IPS DF 4.7 (cell line): Measurements from ENCODE around the gene SDF2L1.
"Not testable (repeated sequence)": the region's sequence is repeated elsewhere in the genome, so short reads cannot be mapped to it uniquely, and the experiment has no call there.

Experiments
- DNase-seq: peaks from one replicate; pipeline ENCODE4 v3.0.0-alpha.2; 2013; ENCODE audit warnings: low spot score; ENCODE audit errors: extremely low read depth

SDF2L1 gene

DNA sequence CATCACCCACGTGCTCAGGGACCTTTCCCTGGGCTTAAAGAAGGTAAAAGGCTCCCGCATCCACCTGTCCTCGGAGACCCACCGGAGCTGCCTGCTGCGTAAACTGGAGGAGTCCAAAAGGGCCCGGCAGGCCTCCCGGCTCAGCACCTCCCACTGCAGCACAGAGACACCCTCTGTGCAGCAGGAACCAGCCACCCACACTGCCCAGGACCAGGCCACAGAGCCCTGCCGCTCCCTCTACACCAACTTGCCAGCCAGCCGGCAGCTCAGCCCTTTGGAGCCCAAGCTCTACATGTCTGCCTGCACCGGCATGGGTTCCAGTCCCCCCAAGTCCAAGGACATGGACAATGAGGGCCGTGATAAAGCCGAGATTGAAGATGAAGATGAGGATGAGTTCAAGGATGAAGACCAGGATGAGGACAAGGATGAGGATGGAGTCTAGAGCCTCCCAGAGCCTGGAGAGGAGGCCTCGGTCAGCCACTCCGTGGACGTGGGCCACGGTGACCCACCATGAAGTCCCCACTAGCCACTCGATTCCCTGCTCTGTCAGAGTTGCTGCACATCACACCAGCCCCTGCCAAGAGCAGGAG lies 5.4 kb upstream of the SDF2L1 start:
- DNase-seq, result no peak

DNA sequence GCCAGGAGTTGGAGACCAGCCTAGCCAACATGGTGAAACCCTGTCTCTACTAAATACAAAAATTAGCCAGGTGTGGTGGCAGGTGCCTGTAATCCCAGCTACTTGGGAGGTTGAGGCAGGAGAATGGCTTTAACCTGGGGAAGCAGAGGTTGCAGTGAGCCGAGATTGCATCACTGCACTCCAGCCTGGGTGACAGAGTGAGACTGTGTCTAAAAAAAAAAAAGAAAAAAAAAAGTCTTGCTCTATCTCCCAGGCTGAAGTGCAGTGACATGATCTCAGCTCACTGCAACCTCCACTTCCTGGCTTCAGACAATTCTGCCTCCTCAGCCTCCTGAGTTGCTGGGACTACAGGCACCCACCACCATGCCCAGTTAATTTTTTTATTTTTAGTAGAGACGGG lies 4.7 kb upstream of the SDF2L1 start:
- DNase-seq, result not testable (repeated sequence)

DNA sequence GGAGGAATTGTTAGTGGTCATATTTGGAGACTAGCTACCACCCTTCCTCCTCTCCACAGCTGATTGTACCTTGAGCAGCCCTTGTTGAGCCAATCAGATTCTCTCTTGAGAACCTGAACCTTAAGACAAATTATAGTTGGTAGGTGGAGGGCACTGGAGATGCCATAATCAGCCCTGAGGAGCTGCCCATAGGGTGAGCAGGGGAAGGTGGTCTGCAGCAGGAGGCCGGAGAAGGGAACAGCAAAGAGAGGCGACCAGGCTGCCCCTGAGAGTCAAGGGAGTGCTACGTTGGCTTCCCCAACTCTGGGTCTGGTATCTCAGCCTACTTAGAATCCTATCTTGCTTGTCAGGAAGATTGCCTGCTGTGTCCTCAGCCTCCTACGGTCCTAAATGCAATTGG lies 2.7 kb upstream of the SDF2L1 start:
- no peak for DNase-seq

DNA sequence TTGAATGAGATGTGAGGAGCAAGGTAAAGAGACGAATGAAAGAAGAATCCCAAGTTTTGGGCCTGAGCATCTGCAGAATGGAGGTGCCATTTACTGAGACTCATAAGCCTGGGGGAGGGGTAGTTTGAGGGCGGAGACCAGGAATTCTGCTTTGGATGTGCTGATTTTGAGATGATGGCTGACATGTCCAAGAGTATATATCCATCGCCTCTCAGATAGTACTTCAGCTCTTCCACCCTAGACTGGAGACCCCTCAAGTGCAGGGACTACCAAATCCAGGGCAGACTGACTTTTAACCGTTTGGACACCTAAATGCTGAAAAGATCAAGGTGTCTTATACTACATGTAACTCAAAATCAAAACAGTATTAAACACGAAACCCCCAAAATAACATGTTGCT lies 1.3 kb upstream of the SDF2L1 start:
- no peak for DNase-seq

DNA sequence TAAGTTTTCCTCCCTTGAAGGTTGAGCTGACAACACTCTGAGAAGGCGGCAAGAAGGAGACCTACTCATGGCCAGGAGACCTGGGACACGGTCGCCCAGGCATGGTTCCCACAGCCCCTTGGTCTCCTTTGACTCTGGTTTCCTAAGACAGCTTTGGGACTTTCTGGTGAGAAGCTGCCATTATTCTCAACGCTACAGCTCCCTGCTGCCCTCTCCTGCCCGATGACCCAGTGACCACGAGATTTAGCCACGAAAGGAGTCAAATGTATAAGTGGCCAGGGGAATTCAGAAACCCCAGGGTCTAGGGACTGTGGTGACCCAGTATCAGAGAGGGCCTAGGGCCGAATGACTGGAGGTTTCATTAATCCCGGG lies 699 bp upstream of the SDF2L1 start:
- no peak for DNase-seq

DNA sequence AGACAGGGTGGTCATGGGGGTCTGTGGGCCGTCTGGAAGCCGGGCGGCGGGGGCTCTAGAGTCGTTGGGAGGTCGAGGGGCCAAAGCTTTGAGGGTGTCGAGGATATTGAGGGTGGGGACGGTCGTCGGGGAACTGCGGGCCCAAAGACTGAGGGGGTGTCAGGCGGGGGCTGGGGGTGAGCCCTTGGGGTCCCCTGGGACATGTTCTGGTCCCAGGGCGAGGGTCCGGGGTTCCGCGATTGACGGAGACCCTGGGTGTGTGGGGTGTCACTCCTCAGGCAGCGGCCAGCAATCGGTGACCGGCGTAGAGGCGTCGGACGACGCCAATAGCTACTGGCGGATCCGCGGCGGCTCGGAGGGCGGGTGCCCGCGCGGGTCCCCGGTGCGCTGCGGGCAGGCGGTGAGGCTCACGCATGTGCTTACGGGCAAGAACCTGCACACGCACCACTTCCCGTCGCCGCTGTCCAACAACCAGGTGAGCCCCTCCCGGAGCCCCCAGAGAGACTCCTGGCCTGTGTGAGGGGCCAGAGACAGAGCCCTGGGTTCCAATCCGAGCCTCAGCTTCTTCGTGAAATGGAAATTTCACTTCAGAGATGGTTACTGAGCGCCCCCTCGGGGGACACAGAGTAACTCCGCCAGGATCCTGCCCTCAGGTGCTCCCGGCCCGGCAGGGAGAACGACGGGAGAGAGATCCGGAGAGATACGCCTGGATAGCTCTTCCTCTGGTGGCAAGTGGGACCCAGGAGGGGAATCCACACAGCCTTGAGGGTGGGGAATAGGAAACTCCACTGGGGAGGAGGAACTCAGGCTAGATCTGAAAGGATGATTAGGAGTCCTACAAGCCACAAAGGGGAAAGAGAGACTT lies 714 bp downstream of the SDF2L1 start:
- no peak for DNase-seq

DNA sequence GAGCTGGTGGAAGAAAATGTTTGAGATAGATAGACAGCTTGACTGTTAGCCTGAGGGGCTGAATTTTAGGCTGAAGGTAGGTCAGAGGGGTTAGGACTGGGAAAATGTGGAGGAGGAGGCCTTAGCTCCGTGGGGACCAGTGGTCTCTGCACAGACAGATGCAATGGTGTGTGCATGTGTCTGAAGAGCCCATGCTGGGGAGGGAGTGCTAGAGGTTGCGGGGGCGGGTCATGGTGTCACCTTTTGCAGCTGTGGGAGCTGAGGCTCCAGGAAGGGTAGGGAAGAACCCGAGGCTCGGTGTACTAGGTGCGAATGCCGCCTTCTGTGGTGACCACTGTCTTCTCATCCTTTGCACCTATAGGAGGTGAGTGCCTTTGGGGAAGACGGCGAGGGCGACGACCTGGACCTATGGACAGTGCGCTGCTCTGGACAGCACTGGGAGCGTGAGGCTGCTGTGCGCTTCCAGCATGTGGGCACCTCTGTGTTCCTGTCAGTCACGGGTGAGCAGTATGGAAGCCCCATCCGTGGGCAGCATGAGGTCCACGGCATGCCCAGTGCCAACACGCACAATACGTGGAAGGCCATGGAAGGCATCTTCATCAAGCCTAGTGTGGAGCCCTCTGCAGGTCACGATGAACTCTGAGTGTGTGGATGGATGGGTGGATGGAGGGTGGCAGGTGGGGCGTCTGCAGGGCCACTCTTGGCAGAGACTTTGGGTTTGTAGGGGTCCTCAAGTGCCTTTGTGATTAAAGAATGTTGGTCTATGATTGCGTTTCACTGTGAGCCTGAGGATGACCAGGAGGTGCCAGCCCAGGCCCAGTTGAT lies 1.6 kb downstream of the SDF2L1 start:
- no peak for DNase-seq

DNA sequence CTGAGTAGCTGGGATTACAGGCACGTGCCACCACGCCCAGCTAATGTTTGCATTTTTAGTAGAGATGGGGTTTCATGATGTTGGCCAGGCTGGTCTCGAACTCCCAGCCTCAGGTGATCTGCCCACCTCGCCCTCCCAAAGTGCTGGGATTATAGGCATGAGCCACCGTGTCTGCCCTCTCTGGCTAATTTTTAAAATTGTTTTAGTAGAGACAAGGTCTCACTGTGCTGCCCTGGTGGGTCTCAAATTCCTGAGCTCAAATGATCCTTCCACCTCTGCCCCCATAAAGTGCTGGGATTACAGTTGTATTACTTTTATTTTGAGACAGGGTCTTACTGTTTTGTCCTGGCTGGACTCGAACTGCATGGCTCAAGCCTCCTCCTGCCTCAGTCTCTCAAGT lies 3.4 kb downstream of the SDF2L1 start:
- not testable (repeated sequence) for DNase-seq

DNA sequence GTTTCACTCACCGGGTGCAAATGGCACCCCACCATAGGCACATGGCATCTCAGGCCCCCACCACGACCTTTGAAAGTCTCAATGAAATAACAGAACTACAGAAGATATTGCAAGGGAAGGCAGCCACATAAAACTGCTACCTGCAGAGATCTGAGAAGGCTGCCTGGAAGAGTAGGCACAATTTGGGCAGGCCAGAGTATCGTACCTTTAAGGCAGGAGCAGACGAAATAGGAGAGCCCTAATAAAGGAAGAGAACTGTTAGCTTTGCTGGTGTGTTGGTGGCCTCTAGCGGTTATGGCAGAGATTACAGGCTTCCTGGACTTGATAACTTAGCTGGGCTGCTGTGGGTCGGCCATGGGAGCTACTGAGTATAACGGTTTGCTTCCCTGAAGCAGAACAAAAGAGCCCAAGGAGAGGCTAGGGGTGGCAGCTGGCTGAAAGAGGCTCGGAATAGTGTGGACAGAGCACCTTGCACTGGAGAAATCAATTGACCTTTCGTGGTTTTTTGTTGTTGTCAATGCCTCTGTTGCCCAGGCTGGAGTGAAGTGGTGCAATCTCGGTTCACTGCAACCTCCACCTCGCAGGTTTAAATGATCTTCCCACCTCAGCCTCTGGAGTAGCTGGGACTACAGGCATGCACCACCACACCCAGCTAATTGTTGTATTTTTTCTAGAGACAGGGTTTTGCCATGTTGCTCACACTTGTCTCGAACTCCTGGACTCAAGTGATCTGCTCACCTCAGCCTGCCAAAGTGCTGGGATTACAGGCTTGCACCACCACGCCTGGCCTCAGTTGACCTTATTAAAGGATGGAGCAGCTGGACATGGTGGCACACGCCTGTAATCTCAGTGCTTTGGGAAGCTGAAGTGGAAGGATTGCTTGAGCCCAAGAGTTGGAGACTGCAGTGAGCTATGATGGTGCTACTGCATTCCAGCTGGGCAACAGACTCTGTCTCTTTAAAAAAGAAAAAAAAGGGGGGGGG lies 4.8 kb downstream of the SDF2L1 start:
- no peak for DNase-seq

DNA sequence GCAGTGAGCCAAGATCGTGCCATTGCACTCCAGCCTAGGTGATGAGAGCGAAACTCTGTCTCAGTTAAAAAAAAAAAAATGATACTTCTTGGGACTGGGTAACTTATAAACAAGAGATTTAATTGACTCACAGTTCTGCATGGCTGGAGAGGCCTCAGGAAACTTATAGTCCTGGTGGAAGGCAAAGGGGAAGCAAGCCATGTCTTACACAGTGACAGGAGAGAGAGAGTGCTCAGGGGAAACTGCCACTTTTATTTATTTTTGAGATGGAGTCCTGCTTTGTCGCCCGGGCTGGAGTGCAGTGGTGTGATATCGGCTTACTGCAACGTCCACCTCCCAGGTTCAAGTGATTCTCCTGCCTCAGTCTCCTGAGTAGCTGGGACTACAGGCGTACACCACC lies 8.2 kb downstream of the SDF2L1 start:
- DNase-seq, result no peak

DNA sequence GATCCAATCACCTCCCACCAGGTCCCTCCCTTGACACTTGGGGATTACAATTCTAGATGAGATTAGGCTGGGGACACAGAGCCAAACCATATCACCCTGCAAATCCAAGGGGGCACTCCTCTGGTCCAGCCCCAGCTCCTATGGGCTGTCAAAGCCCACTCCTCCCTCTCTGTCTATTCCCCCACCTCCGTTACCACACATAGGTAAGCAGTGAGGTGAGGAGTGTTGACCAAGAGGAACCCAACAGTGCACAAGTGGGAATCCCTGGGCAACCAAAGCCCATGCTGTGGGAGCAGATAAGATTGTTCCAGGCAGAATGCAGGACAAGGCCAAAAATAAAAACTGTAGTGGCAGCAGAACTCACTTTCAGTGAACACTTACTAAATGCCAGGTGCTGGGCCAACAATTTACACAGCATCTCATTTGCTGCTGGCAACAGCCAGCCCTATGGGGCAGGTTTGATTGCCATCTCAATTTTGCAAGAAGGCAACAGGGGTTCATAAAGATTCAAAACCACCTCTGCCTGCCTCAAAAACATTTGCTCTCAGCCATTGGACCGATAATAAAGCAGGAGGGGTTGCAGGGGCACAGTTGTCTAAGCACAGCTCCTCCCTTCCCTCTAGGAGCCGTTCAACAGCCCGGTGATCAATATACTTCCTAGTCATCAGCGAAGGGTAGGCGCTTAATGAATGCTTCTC lies 8.9 kb downstream of the SDF2L1 start:
- no peak for DNase-seq

DNA sequence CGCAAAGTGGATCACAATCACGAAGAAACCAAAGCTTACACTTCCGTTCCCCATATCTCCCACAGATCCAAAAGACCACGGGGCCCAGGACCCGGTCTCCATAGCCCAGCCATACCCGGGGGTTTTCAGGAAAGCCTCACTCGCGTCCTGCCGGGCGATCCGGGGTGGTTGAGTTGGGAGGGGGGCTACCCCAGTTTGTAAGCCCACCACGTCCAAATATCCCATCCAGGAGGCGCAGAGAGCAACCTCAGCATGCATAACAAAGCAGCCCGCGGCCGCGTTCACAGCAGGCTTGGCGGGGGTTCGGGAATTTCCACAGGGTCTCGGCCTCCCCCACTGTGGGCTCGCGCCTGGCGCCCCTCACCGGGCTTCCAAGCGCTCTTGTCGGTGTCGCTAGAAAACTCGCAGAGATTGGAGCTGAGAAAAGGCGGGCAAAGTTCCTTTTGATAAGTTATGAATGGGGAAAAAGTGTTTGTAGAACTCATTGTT lies 9.5 kb downstream of the SDF2L1 start:
- DNase-seq, result no peak

DNA sequence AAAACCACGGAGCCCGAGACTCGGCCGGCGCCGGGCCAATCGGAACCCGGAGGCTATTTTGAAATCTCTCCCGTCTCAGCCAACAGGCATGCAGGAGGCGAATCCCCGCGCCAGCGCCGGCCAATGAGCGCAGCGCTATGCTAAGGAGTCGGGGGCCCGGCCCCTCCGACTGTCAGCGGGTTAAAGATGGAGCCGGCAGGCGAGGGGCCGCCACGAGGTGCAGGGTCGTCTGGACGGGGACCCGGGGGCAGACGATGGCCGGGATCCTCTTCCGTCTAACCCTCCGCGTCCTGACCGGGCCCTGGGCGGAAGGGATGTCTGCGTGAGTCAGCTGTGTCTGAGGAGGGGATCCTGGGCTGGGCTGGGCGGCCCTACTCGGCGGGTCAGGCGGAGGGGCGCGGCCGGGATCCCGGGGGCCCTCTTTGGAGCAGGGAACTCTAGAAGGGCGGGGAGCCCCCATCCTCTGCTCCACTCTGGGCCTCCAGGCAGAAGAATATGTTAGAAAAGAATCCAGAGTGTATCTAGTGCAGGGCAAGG lies 10.0 kb downstream of the SDF2L1 start:
- no peak for DNase-seq

DNA sequence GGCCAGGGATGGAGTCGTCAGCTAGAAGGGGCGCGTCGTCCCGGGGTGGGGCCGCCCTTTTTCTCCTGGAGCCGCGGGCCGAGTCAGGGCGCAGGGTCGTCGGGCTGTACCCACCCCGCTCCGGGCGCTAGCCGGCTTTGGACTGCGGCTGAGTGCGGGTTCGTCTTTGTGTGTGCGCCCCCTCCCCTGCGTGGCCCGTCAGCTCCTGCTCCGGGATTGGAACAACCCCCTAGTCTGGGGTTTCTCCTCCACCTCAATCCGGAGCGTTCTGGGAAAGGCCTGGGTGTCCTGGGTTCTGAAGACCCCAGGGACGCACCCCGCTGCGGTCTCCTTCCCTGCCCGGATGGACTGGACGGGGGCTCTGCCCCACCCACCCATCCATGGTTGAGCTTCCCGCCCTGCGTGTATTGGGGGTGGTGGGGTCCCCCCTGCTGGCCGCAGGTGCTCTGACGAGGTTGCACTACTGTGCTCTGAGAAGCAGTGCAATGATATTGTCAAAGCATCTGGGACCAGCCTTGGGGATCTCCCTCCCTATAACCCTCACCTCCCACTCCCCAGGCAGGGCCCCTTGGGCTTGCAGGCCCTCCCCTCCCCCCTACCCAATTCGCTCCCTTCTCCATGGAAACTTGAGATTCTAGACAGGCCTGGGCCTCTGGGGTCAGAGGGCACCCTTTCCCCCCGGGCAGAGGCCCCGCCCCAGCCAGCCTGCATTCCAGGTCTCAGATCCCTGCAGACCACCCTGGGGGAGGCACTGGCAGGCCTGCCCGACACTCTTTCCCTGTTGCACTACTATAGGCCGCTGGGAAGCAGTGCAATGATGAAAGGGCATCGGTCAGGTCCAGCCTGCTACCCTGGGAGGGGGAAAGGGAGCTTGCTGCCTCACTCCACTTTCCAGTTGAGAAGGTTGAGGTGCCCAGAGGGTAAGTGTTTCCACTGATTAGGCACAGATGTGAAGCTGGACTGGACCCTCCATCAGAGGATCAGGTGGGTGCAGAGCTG lies 10.7 kb downstream of the SDF2L1 start:
- DNase-seq, result no peak

DNA sequence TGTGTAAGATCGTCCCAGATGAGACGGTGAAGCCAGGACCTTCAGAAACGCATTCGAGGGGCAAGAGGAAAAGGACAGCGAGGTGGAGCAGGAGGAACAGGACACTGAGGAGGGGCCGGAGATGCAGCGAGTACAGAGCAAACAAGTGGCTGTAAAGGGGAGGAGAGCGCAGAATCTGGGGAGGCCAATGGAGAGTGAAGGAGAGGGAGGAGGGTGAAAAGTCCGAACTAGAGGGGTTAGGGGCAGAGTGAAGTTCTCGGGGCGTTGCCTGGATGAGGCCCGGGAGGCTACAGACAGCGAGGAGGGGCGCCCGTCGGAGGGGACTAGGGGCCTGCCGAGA lies 14.9 kb downstream of the SDF2L1 start:
- DNase-seq, result no peak

DNA sequence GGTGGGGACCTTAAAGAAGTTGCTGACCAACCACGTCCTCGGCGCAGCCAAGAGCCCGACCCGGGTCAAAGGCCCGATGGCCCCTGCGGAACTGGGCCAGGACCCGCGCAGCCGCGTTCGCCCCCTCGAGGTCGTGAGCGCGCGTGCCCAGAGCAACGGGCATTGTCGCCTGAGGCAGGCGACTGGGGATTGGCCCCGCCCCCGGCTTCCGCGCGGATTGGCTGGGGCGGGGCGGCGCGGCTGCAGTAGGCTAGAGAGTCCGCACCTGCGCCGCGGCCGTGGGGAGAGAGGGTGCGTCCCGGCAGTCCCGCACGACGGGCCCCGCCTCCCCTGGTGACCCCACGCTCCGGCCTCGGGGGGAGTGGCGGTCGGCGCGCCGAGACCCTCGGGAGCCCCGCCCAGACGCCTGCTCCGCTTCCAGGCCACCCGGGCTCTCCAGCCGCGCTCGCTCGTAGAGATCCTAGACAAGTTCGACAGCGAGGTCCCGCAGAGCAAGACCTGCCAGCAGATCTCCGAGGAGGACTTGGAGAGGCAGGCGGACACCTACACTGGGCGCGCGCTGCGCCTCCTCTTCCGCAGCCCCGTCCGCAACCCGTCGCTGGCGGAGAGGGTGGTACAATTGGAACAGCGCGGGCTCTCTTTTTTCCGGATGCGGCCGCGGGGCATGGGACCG lies 15.4 kb downstream of the SDF2L1 start:
- no peak for DNase-seq

DNA sequence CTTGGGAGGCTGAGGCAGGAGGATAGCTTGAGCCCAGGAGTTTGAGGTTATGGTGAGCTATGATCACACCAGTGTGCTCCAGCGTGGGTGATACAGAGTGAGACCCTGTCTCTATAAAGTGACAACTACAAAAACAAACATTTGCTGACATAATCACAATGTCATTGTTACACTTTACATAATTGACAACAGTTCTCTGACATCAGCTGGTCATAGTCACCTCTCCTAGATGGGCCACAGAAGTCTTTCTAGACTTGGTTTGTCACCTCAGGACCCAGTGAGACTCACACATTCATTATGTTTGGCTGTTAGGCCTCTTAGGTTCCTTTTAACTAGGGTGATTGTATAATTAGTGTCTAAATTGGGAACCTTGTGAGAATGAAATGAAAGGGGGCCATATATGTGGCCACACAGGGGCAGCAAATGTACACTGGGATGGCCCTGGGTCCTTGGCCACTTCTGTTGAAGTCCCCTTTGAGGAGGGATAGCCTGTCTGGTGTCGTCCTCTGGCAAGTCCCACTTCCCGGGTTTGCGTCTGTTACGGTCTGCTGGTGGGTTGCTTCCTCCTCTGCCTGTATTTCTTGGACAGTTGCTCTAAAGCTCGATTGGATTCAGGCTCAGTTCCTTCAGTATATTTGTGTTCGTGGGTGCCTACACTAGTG lies 17.9 kb downstream of the SDF2L1 start:
- no peak for DNase-seq

DNA sequence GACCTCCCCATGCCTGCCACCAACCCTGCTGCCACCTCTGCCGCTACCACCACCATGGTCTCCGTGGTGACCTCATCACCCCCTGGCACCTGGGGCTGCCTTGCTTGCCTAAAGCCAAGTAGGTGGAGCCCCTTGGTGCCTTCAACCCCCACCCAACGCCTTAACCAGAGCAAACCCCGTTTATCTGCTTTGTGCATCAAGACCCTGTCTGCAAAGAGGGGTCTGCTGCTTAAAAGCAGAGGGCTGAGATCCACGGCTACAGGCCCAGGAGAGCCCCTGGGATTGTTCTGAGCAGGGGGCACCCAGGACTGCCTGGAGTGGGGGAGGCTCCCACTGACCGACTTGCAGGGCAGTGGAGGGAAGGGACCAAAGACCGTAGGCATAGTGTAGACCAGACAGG lies 18.8 kb downstream of the SDF2L1 start:
- no peak for DNase-seq
